Fibroblast of villous mesenchyme (primary cell): Measurements from ENCODE around the gene ADARB2. TPM values are rescaled to one million over a fixed set of nuclear protein-coding genes. Genes with fewer than 3 reads are reported as not detected.

Source experiments
- DNase-seq: peaks from one replicate; pipeline ENCODE4 v3.0.0-alpha.2; 2010; ENCODE audit warnings: low read depth
- H3K4me3 ChIP-seq: 2 replicates; pipeline ENCODE4 v1.5.1; 2011; ENCODE audit warnings: low read depth, mild to moderate bottlenecking, low read length
- CTCF ChIP-seq: IDR thresholded peaks from 2 replicates; pipeline ENCODE4 v1.5.1; 2012; ENCODE audit warnings: low read depth, mild to moderate bottlenecking, low read length; ENCODE audit not compliant: insufficient read depth
- total RNA-seq: library from RNA; depleted of rRNA; stranded (reverse); fragments of >200 nt; gene quantifications from 2 replicates; pipeline ENCODE4 v1.2.3, GENCODE V29; 2012

The ADARB2 gene
- total RNA-seq, 1 donor: not detected

- H3K4me3 ChIP-seq: no peak overlapping the region
- TF ChIP-seq CTCF: no peak
- DNase-seq: no peak
These were observed 82.0 kb downstream of the ADARB2 start for GRCh38 chr10:1655367-1655766.

GRCh38 chr10:1654811-1655356 is 82.4 kb downstream of the ADARB2 start:
- DNase-seq: no peak
- no peak for TF ChIP-seq CTCF

GRCh38 chr10:1654247-1654646 is 83.1 kb downstream of the ADARB2 start:
- TF ChIP-seq CTCF: no peak

More at GRCh38 chr10:1654811-1655356, 82.4 kb downstream of the ADARB2 start:
- H3K4me3 ChIP-seq: no peak overlapping the region

GRCh38 chr10:1653321-1653720 is 84.0 kb downstream of the ADARB2 start:
- H3K4me3 ChIP-seq: no peak overlapping the region
- DNase-seq: no peak
- TF ChIP-seq CTCF: no peak

More at GRCh38 chr10:1654247-1654646, 83.1 kb downstream of the ADARB2 start:
- no peak overlapping the region for H3K4me3 ChIP-seq
- no peak for DNase-seq

GRCh38 chr10:1652151-1652550 is 85.2 kb downstream of the ADARB2 start:
- H3K4me3 ChIP-seq: no peak overlapping the region
- TF ChIP-seq CTCF: no peak
- no peak for DNase-seq

- no peak overlapping the region for H3K4me3 ChIP-seq
- DNase-seq: no peak
- no peak for TF ChIP-seq CTCF
These were observed 85.9 kb downstream of the ADARB2 start for GRCh38 chr10:1651270-1651966.
